ENCODE results near the gene ZNF101.
"Not testable (repeated sequence)": the region's sequence is repeated elsewhere in the genome, so short reads cannot be mapped to it uniquely, and the experiment has no call there.

ZNF101 gene

GRCh38 chr19:19661675-19662251 lies 6.9 kb upstream of the ZNF101 start:
- DNase-seq, result no peak

GRCh38 chr19:19662344-19662743 lies 6.3 kb upstream of the ZNF101 start:
- DNase-seq, result no peak

GRCh38 chr19:19662871-19663255 lies 5.8 kb upstream of the ZNF101 start:
- DNase-seq, result no peak

GRCh38 chr19:19663256-19664120 lies 5.2 kb upstream of the ZNF101 start, which contains the start of gene ATP13A1:
Gene ATP13A1 (minus strand): TSS chr19:19663676. CDS start chr19:19663666, 10 bp downstream.
- DNase-seq, result peak; percentile 97

- not testable (repeated sequence) for DNase-seq
Observed at GRCh38 chr19:19665420-19665948, 3.2 kb upstream of the ZNF101 start.

- no peak for DNase-seq
Observed at GRCh38 chr19:19670070-19670551, 1.5 kb downstream of the ZNF101 start.

- no peak for DNase-seq
Observed at GRCh38 chr19:19672816-19673215, 4.2 kb downstream of the ZNF101 start.

- DNase-seq, result no peak
Observed at GRCh38 chr19:19674315-19674714, 5.7 kb downstream of the ZNF101 start.

- DNase-seq, result no peak
Observed at GRCh38 chr19:19677579-19677978, 8.9 kb downstream of the ZNF101 start.

GRCh38 chr19:19679176-19680073 lies 10.8 kb downstream of the ZNF101 start:
- no peak for DNase-seq

GRCh38 chr19:19686119-19686518 lies 17.5 kb downstream of the ZNF101 start:
- not testable (repeated sequence) for DNase-seq

GRCh38 chr19:19686580-19686979 lies 17.9 kb downstream of the ZNF101 start:
- DNase-seq, result no peak

- DNase-seq, result no peak
Observed at GRCh38 chr19:19687090-19687489, 18.5 kb downstream of the ZNF101 start.

GRCh38 chr19:19689023-19689422 lies 20.4 kb downstream of the ZNF101 start:
- DNase-seq, result not testable (repeated sequence)

- DNase-seq, result no peak
Observed at GRCh38 chr19:19691683-19692082, 23.0 kb downstream of the ZNF101 start.

GRCh38 chr19:19696386-19696785 lies 27.7 kb downstream of the ZNF101 start:
- no peak for DNase-seq

- DNase-seq, result no peak
Observed at GRCh38 chr19:19697589-19697988, 28.9 kb downstream of the ZNF101 start.

GRCh38 chr19:19700493-19700892 lies 31.9 kb downstream of the ZNF101 start:
- not testable (repeated sequence) for DNase-seq

GRCh38 chr19:19704836-19705235 lies 36.2 kb downstream of the ZNF101 start:
- DNase-seq, result no peak

GRCh38 chr19:19710506-19710905 lies 41.9 kb downstream of the ZNF101 start:
- no peak for DNase-seq

GRCh38 chr19:19711306-19711933 lies 42.8 kb downstream of the ZNF101 start:
- no peak for DNase-seq
